Peyer's patch (tissue), 4 donors: ENCODE measurements around the gene ZNF564.

Source experiments
- POLR2A ChIP-seq, 2 donors: fragments of 450-650 bp; IDR thresholded peaks; one replicate each; pipeline ENCODE4 v1.5.1; 2017; ENCODE audit warnings: antibody characterized with exemption in 2 of 2, mild to moderate bottlenecking in 2 of 2, moderate library complexity in 2 of 2
- TF ChIP-seq, protein P1 (sequence below), 6 experiments: fragments of 450-650 bp in 4 of 6; fragments of 200-600 bp in 2 of 6; sonication (generic) in 1 of 6; IDR thresholded peaks; one replicate each; pipeline ENCODE4 v1.5.1; 2017 to 2019; ENCODE audit warnings: antibody characterized with exemption in 6 of 6, mild to moderate bottlenecking in 3 of 6, moderate library complexity in 1 of 6

- TF ChIP-seq, protein P1, sequence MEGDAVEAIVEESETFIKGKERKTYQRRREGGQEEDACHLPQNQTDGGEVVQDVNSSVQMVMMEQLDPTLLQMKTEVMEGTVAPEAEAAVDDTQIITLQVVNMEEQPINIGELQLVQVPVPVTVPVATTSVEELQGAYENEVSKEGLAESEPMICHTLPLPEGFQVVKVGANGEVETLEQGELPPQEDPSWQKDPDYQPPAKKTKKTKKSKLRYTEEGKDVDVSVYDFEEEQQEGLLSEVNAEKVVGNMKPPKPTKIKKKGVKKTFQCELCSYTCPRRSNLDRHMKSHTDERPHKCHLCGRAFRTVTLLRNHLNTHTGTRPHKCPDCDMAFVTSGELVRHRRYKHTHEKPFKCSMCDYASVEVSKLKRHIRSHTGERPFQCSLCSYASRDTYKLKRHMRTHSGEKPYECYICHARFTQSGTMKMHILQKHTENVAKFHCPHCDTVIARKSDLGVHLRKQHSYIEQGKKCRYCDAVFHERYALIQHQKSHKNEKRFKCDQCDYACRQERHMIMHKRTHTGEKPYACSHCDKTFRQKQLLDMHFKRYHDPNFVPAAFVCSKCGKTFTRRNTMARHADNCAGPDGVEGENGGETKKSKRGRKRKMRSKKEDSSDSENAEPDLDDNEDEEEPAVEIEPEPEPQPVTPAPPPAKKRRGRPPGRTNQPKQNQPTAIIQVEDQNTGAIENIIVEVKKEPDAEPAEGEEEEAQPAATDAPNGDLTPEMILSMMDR (IDR thresholded peaks at IDR 0.05): no peak
- TF ChIP-seq POLR2A (IDR thresholded peaks at IDR 0.05): no peak
Measured at GRCh38 chr19:12555456-12555930, 4.2 kb upstream of the ZNF564 start.
